Tibial nerve (tissue), 4 donors: Measurements from ENCODE around the gene PTH1R.

Experiments
- EP300 ChIP-seq, 2 donors: sonication (generic); formaldehyde crosslinking; IDR thresholded peaks; one replicate each; pipeline ENCODE4 v1.6.1; 2017; ENCODE audit warnings: antibody characterized with exemption in 2 of 2, mild to moderate bottlenecking in 1 of 2
- POLR2A ChIP-seq, 2 donors: fragments of 450-650 bp; IDR thresholded peaks; one replicate each; pipeline ENCODE4 v1.6.1; 2017; ENCODE audit warnings: antibody characterized with exemption in 2 of 2, mild to moderate bottlenecking in 2 of 2, moderate library complexity in 2 of 2
- TF ChIP-seq, protein P1 (sequence below), 5 experiments: fragments of 200-600 bp in 3 of 5; fragments of 450-650 bp in 2 of 5; sonication (generic) in 3 of 5; IDR thresholded peaks; one replicate each; pipeline ENCODE4 v1.5.1; 2016 to 2019; ENCODE audit warnings: antibody characterized with exemption in 5 of 5, mild to moderate bottlenecking in 3 of 5, moderate library complexity in 2 of 5

GRCh38 chr3:46926447-46926846 lies 48.9 kb downstream of the PTH1R start:
- TF ChIP-seq, protein P1, sequence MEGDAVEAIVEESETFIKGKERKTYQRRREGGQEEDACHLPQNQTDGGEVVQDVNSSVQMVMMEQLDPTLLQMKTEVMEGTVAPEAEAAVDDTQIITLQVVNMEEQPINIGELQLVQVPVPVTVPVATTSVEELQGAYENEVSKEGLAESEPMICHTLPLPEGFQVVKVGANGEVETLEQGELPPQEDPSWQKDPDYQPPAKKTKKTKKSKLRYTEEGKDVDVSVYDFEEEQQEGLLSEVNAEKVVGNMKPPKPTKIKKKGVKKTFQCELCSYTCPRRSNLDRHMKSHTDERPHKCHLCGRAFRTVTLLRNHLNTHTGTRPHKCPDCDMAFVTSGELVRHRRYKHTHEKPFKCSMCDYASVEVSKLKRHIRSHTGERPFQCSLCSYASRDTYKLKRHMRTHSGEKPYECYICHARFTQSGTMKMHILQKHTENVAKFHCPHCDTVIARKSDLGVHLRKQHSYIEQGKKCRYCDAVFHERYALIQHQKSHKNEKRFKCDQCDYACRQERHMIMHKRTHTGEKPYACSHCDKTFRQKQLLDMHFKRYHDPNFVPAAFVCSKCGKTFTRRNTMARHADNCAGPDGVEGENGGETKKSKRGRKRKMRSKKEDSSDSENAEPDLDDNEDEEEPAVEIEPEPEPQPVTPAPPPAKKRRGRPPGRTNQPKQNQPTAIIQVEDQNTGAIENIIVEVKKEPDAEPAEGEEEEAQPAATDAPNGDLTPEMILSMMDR (IDR thresholded peaks at IDR 0.05): no peak
- TF ChIP-seq POLR2A (IDR thresholded peaks at IDR 0.05): no peak
- TF ChIP-seq EP300 (IDR thresholded peaks at IDR 0.05): no peak
